Activated B cell treated with CpG ODN at 0.5 μM for 24 hours (primary cell): ENCODE data around the gene NHERF2. TPM values are rescaled to one million over a fixed set of nuclear protein-coding genes. Genes with fewer than 3 reads are reported as not detected.

ENCODE experiments used
- ATAC-seq: fragments of 200-7000 bp; cut with Tn5 transposase; one replicate; pipeline ENCODE4 v1.10.0; 2021; ENCODE audit warnings: low read depth, mild to moderate bottlenecking, moderate library complexity
- CTCF ChIA-PET: fragments of 350-600 bp; sonication (Branson Sonifier 250); formaldehyde crosslinking; loops from one replicate; lab custom pipeline; 2021; ENCODE audit warnings: antibody characterized with exemption; lab: Charles Lee
- POLR2A ChIA-PET: fragments of 350-600 bp; sonication (Branson Sonifier 250); formaldehyde crosslinking; loops from one replicate; lab custom pipeline; 2021; ENCODE audit warnings: antibody characterized with exemption; lab: Charles Lee
- DNase-seq: peaks from one replicate; pipeline ENCODE4 v3.0.0; 2022
- H3K27ac Mint-ChIP-seq: one replicate; pipeline ENCODE4 v1.8.0; 2020; ENCODE audit warnings: mixed read lengths
- H3K27me3 Mint-ChIP-seq: one replicate; pipeline ENCODE4 v1.8.0; 2021; ENCODE audit warnings: mixed read lengths
- H3K36me3 Mint-ChIP-seq: one replicate; pipeline ENCODE4 v1.8.0; 2021; ENCODE audit warnings: low read depth, mixed read lengths
- H3K4me1 Mint-ChIP-seq: one replicate; pipeline ENCODE4 v1.8.0; 2021; ENCODE audit warnings: mixed read lengths
- H3K4me3 Mint-ChIP-seq: one replicate; pipeline ENCODE4 v1.8.0; 2020; ENCODE audit warnings: mild to moderate bottlenecking, mixed read lengths
- H3K9me3 Mint-ChIP-seq: one replicate; pipeline ENCODE4 v1.8.0; 2020; ENCODE audit warnings: mixed read lengths
- intact Hi-C: fragments of 100-400 bp; cut with micrococcal nuclease; formaldehyde crosslinking; loops from one replicate; pipeline ENCODE4 v1.15.1; 2024
- total RNA-seq: library from RNA; stranded (reverse); gene quantifications from 2 replicates; pipeline ENCODE4 v1.2.3, GENCODE V29; 2022
- TF ChIP-seq, protein P1 (sequence below): fragments of 200-600 bp; IDR thresholded peaks from one replicate; pipeline ENCODE4 v1.8.0; 2022; ENCODE audit warnings: antibody characterized with exemption, mild to moderate bottlenecking

NHERF2 gene
- total RNA-seq, 1 donor from 2014 or later = 0.93 TPM

DNA sequence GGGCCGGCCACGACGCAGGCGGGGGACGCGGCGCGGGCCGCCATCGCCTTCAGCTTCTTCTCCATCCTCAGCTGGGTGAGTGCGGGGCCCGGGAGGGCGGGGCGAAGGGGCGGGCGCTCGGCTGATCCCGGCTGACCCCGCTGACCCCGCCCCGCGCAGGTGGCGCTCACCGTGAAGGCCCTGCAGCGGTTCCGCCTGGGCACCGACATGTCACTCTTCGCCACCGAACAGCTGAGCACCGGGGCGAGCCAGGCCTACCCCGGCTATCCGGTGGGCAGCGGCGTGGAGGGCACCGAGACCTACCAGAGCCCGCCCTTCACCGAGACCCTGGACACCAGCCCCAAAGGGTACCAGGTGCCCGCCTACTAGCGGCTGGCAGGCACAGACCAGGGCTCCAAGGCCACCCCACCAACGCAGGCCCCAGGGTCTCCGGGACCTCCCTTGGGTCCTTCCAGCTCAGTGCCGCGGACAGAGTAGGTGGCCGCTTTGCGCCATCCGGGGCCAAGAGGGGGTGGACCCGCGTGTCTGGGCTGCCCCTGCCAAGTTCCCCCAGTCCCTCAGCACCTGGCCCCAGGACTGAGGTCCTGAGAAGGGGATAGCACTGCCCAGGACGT, 33.9 kb upstream of the NHERF2 start:
- ATAC-seq (no peak), DNase-seq (no peak)
- CTCF ChIA-PET = interaction anchor here (1.3 to 1.7 kb wide), 2 partner anchors 11 to 28 kb away, joined by 3 to 7 read pairs; partner anchors contain the start of gene RPS2
- H3K27me3 Mint-ChIP-seq = no peaks in the 10 kb centered on the region
- POLR2A ChIA-PET = interaction anchor here (0.5 to 21.9 kb wide), 19 partner anchors 8 to 1471 kb away, joined by 3 to 351 read pairs (median 10); partner anchors contain the start of genes FAHD1, FLYWCH2, GFER and MAPK8IP3
- H3K36me3 Mint-ChIP-seq = peaks cover 13% of the 10 kb centered on the region
- H3K4me3 Mint-ChIP-seq = no peak overlapping the region
- TF ChIP-seq, protein P1, sequence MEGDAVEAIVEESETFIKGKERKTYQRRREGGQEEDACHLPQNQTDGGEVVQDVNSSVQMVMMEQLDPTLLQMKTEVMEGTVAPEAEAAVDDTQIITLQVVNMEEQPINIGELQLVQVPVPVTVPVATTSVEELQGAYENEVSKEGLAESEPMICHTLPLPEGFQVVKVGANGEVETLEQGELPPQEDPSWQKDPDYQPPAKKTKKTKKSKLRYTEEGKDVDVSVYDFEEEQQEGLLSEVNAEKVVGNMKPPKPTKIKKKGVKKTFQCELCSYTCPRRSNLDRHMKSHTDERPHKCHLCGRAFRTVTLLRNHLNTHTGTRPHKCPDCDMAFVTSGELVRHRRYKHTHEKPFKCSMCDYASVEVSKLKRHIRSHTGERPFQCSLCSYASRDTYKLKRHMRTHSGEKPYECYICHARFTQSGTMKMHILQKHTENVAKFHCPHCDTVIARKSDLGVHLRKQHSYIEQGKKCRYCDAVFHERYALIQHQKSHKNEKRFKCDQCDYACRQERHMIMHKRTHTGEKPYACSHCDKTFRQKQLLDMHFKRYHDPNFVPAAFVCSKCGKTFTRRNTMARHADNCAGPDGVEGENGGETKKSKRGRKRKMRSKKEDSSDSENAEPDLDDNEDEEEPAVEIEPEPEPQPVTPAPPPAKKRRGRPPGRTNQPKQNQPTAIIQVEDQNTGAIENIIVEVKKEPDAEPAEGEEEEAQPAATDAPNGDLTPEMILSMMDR = no peak
- intact Hi-C loops = loop anchor here (1.0 to 5.0 kb wide), 7 partner anchors 9 to 381 kb away; partner anchors contain the start of genes CRAMP1, GFER, IFT140 and MSRB1
- no peak overlapping the region for H3K27ac Mint-ChIP-seq
- no peaks in the 10 kb centered on the region for H3K9me3 Mint-ChIP-seq
- peaks cover 29% of the 10 kb centered on the region for H3K4me1 Mint-ChIP-seq

DNA sequence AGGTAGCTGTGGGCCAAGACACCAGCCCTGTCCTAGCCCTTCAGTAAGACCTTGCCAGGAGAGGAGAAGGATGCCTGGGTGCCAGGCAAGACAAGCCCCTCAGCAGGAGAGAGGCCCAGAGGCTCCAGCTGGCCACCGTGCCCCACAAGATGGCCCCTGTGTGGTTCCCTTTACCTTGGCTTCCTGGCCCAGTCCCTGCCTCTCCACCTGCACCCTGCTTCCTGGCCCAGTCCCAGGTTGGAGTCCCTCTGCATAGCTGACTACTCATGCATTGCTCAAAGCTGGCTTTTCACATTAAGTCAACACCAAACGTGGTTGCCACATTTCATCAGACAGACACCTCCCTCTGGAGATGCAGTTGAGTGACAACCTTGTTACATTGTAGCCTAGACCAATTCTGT, 33.0 kb upstream of the NHERF2 start:
- POLR2A ChIA-PET = interaction anchor here (0.8 to 21.9 kb wide), 6 partner anchors 10 to 162 kb away, joined by 3 to 351 read pairs (median 12); partner anchors contain the start of genes GFER, NDUFB10, NTHL1 and RNF151

DNA sequence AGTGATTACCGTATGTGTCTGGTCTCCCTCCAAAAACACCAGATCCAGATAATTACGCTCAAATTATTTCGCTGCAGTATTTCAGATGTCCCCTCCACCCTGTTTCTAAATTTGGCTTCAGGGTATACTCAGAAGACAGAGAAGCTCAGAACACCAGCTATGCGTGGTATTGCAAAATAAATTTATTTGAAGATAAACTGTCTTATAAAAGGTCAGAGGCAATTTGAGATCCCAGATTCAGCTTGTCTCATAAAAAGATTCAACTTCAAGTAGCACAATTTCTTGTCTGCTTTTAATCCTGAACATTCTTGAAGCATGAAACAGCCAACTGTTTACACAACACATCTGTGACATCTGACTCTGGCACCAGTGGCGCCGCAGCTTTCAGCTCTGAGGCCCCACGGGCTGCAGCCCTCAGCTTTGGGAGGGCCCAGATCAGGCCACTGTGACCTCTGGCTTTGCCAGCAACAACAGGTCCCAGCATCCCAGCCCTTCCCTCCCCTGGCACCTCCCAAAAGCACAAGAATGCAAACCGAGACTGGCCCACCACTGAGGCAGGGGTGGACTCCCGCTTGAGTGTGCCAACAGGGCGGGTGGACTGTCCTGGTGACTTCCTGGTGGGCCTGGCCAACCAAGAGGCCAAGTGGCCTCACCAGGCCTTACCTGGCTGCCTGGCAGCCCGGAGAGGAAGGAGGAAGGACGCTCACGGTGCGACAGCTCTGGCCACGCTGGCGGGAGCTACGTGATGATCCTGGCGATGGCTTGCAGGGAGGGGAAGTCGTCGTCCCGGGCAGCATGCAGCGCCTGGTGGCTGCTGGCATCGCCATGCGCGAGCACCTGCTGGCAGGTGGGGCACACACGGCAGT, 29.0 kb upstream of the NHERF2 start:
- no peak for ATAC-seq
- no peak for DNase-seq
- Mint-ChIP-seq H3K9me3 (no peaks in the 10 kb centered on the region), H3K27ac (no peak overlapping the region), H3K4me1 (peaks cover 11% of the 10 kb centered on the region), H3K36me3 (peaks cover 47% of the 10 kb centered on the region), H3K27me3 (no peaks in the 10 kb centered on the region), H3K4me3 (no peak overlapping the region)
- intact Hi-C loops = no loop called here
- ChIA-PET CTCF (no interaction called here), POLR2A (interaction anchor here (21.9 kb wide), 1 partner anchor 35 kb away, joined by 351 read pairs; the partner anchor contains the start of genes NDUFB10, RNF151 and RPS2)
- TF ChIP-seq, protein P1 = no peak

More for the DNA sequence above, 33.0 kb upstream of the NHERF2 start:
- TF ChIP-seq, protein P1 = no peak
- Mint-ChIP-seq H3K27me3 (no peaks in the 10 kb centered on the region), H3K27ac (peak overlapping the region; percentile 70), H3K9me3 (no peaks in the 10 kb centered on the region), H3K4me1 (peaks cover 26% of the 10 kb centered on the region), H3K36me3 (peaks cover 22% of the 10 kb centered on the region), H3K4me3 (no peak overlapping the region)
- DNase-seq (no peak), ATAC-seq (no peak)
- CTCF ChIA-PET = interaction anchor here (1.7 kb wide), 1 partner anchor 10 kb away, joined by 7 read pairs; no protein-coding TSS in a partner anchor
- intact Hi-C loops = loop anchor here (5.0 kb wide), 1 partner anchor 381 kb away; the partner anchor contains the start of genes CRAMP1 and IFT140

DNA sequence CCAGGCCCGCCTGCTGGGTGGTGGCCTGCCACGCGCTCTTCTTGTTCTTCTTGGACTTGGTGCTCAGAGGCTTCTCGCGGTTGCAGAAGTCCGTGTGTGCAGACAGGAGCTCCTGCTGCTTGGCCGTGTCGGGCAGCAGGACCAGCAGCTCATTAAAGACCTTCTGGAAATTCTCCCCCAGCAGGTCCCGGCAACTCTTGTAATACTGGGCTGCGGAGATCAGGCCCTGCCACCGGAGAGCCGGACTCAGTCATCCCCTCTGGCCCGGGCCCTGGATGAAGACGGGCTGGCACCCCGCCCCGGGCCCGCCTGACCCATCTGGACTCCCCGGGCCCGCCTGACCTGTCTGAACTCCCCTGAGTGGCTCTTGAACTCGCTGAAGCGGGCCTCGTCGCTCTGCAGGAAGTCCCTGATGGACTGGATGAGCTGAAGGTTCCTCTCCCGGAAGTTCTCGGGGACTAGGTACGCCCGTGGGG, 28.3 kb upstream of the NHERF2 start:
- no peaks in the 10 kb centered on the region for H3K27me3 Mint-ChIP-seq
- no peak overlapping the region for H3K4me3 Mint-ChIP-seq
- ChIA-PET POLR2A (no interaction called here), CTCF (no interaction called here)
- intact Hi-C loops = no loop called here
- TF ChIP-seq, protein P1 = no peak
- no peak overlapping the region for H3K27ac Mint-ChIP-seq
- DNase-seq (no peak), ATAC-seq (no peak)
- H3K4me1 Mint-ChIP-seq = peaks cover 8% of the 10 kb centered on the region
- H3K9me3 Mint-ChIP-seq = no peaks in the 10 kb centered on the region
- H3K36me3 Mint-ChIP-seq = peaks cover 47% of the 10 kb centered on the region
